K562 (cell line): Measurements from ENCODE around the gene NMNAT2. TPM values are rescaled to one million over a fixed set of nuclear protein-coding genes. Genes with fewer than 3 reads are reported as not detected.

Experiments
- ATAC-seq: fragments of 200-7000 bp; cut with Tn5 transposase; 3 replicates; pipeline ENCODE4 v1.9.1; 2020; ENCODE audit warnings: moderate library complexity
- BruUV-seq: library from RNA; stranded (reverse); fragments of 400-500 nt; replicated peaks from 2 replicates; lab custom pipeline; 2021; lab: Mats Ljungman, UMichigan
- CTCF ChIA-PET: fragments of 300-600 bp; formaldehyde crosslinking; extraction: SDS; loops from one replicate; lab custom pipeline; 2021; ENCODE audit warnings: low intra/inter-chr PET ratio; lab: Yijun Ruan, JAX
- POLR2A ChIA-PET: fragments of 300-600, 350-650 bp; sonication (Branson Sonifier 250); formaldehyde crosslinking; extraction: SDS; loops from one replicate; lab custom pipeline; 2021; ENCODE audit warnings: antibody characterized with exemption, inconsistent platforms; lab: Yijun Ruan, JAX
- DNase-seq, 4 experiments: peaks; one replicate each; pipeline versions ENCODE4 v3.0.0 to v3.0.0-alpha.2; 2011 to 2018; ENCODE audit warnings: low spot score in 3 of 4, mixed read lengths in 3 of 4; ENCODE audit errors: extremely low read depth in 1 of 4
- FAIRE-seq: peaks from 2 replicates; lab custom pipeline; 2011; peaks lifted over from hg19 to GRCh38; lab: Jason Lieb, UNC
- H2AFZ ChIP-seq: 2 replicates; pipeline ENCODE4 v1.6.0; 2011; ENCODE audit warnings: low read depth, low read length, control low read depth, inconsistent platforms
- H3K27ac ChIP-seq: fragments of 200-600 bp; 3 replicates; pipeline ENCODE4 v1.8.0; 2011; ENCODE audit warnings: low read depth, mild to moderate bottlenecking, control low read depth, inconsistent platforms, low read length, moderate library complexity, mixed read lengths; ENCODE audit errors: extremely low read depth
- H3K27me3 ChIP-seq, 2 experiments: fragments of 300-600 bp in 1 of 2; 2 replicates in 1 of 2; 3 replicates in 1 of 2; pipeline versions ENCODE4 v1.6.0 to v1.8.0; 2011; ENCODE audit warnings: inconsistent platforms in 2 of 2, low read length in 2 of 2, mild to moderate bottlenecking in 1 of 2, mixed read lengths in 1 of 2, moderate library complexity in 1 of 2; ENCODE audit not compliant: control insufficient read depth in 2 of 2, insufficient read depth in 2 of 2
- H3K36me3 ChIP-seq: fragments of 300-600 bp; 3 replicates; pipeline ENCODE4 v1.8.0; 2011; ENCODE audit warnings: mild to moderate bottlenecking, low read length, inconsistent platforms; ENCODE audit not compliant: control insufficient read depth, insufficient read depth
- H3K4me1 ChIP-seq, 2 experiments: fragments of 200-600 bp in 1 of 2; replicated peaks in 1 of 2; 2 replicates in 1 of 2; 3 replicates in 1 of 2; pipeline versions ENCODE4 v1.5.1 to v1.8.0; 2011; ENCODE audit warnings: inconsistent platforms in 2 of 2, low read length in 2 of 2, mild to moderate bottlenecking in 1 of 2, mixed read lengths in 1 of 2, moderate library complexity in 1 of 2; ENCODE audit not compliant: control insufficient read depth in 2 of 2, insufficient read depth in 2 of 2
- H3K4me2 ChIP-seq: 2 replicates; pipeline ENCODE4 v1.6.1; 2011; ENCODE audit warnings: low read length, control low read depth, inconsistent platforms, mixed read lengths; ENCODE audit not compliant: insufficient read depth
- H3K4me3 ChIP-seq: fragments of 200-600 bp; sonication (generic), shearing (Covaris generic); 2 replicates; pipeline ENCODE4 v1.5.1; 2016; ENCODE audit warnings: control low read depth, inconsistent platforms
- H3K79me2 ChIP-seq: fragments of 200-600 bp; 3 replicates; pipeline ENCODE4 v1.8.0; 2011; ENCODE audit warnings: low read length, inconsistent platforms; ENCODE audit not compliant: control insufficient read depth, insufficient read depth
- H3K9ac ChIP-seq, 2 experiments: 2 replicates each; pipeline versions ENCODE4 v1.6.0 to v1.6.1; 2011; ENCODE audit warnings: low read depth in 2 of 2, low read length in 2 of 2, control low read depth in 1 of 2, inconsistent platforms in 1 of 2, mild to moderate bottlenecking in 1 of 2, mixed read lengths in 1 of 2; ENCODE audit not compliant: insufficient read depth in 1 of 2
- H3K9me1 ChIP-seq: one replicate; pipeline ENCODE4 v1.6.0; 2011; ENCODE audit warnings: inconsistent platforms, mild to moderate bottlenecking, low read length, moderate library complexity; ENCODE audit not compliant: control insufficient read depth, insufficient read depth
- H3K9me3 ChIP-seq: replicated peaks from 2 replicates; pipeline ENCODE4 v1.5.1; 2011; ENCODE audit warnings: low read depth, low read length, inconsistent platforms; ENCODE audit not compliant: control insufficient read depth, insufficient read depth
- H4K20me1 ChIP-seq: replicated peaks from 2 replicates; pipeline ENCODE4 v1.6.1; 2011; ENCODE audit warnings: low read length, inconsistent platforms, mixed read lengths; ENCODE audit not compliant: control insufficient read depth, insufficient read depth
- BHLHE40 ChIP-seq: IDR thresholded peaks from 2 replicates; pipeline ENCODE4 v1.6.1; 2011; ENCODE audit warnings: low read length, improper control_type of control experiment
- HDAC1 ChIP-seq, 2 experiments: fragments of 450-650 bp; IDR thresholded peaks; 2 replicates each; pipeline ENCODE4 v1.6.1; 2016 to 2017; ENCODE audit warnings: inconsistent platforms in 1 of 2, mild to moderate bottlenecking in 1 of 2, moderate library complexity in 1 of 2
- ILK ChIP-seq: fragments of 450-650 bp; IDR thresholded peaks from 2 replicates; pipeline ENCODE4 v1.6.1; 2016; ENCODE audit warnings: missing genetic modification characterization, low read depth, mild to moderate bottlenecking, missing compliant biosample characterization, moderate library complexity, borderline replicate concordance
- KLF13 ChIP-seq: fragments of 450-650 bp; IDR thresholded peaks from 2 replicates; pipeline ENCODE4 v1.6.1; 2016; ENCODE audit warnings: missing genetic modification characterization, low read depth, mild to moderate bottlenecking, missing compliant biosample characterization, moderate library complexity, borderline replicate concordance
- KLF16 ChIP-seq: IDR thresholded peaks from 2 replicates; pipeline ENCODE4 v1.6.1; 2016; ENCODE audit warnings: antibody characterized with exemption
- PML ChIP-seq: IDR thresholded peaks from 2 replicates; pipeline ENCODE4 v1.6.1; 2012; ENCODE audit warnings: low read length, inconsistent platforms
- RAD21 ChIP-seq, 2 experiments: fragments of 250-450 bp in 1 of 2; fragments of 450-650 bp in 1 of 2; sonication (Bioruptor Pico) in 1 of 2; formaldehyde crosslinking in 1 of 2; IDR thresholded peaks in 1 of 2; conservative IDR thresholded peaks in 1 of 2; 2 replicates each; pipeline versions ENCODE4 v1.4.0 to v1.8.0; 2020 to 2022; ENCODE audit warnings: mild to moderate bottlenecking in 2 of 2, moderate library complexity in 1 of 2
- SOX6 ChIP-seq: fragments of 450-650 bp; IDR thresholded peaks from 2 replicates; pipeline ENCODE4 v1.6.1; 2014; ENCODE audit warnings: mild to moderate bottlenecking
- TARDBP ChIP-seq: fragments of 450-650 bp; IDR thresholded peaks from 2 replicates; pipeline ENCODE4 v1.6.1; 2016
- ZNF57 ChIP-seq: fragments of 450-650 bp; formaldehyde crosslinking; IDR thresholded peaks from 2 replicates; pipeline ENCODE4 v1.4.0; 2020; ENCODE audit warnings: mild to moderate bottlenecking, moderate library complexity
- WGBS: fragments of 100-300 bp; shearing (Covaris generic); methylation state at CpG from one replicate; pipeline ENCODE4 v1.1.6; 2016; ENCODE audit warnings: low coverage, mixed read lengths; ENCODE audit not compliant: insufficient coverage; ENCODE audit errors: missing lambda C conversion rate; 5-methylcytosine and 5-hydroxymethylcytosine counted together
- in situ Hi-C: fragments of 300-500 bp; cut with MboI; formaldehyde crosslinking; loops from 4 replicates; pipeline ENCODE4 v1.15.0; 2018; ENCODE audit warnings: inconsistent platforms, mixed read lengths
- intact Hi-C: fragments of 100-400 bp; cut with micrococcal nuclease; formaldehyde crosslinking; loops from 2 replicates; pipeline ENCODE4 v1.14.2; 2022
- polyA plus RNA-seq, 8 experiments: library from polyadenylated mRNA; depleted of rRNA in 4 of 8; stranded (reverse) in 5 of 8; unstranded in 3 of 8; fragments of >200 nt; fragmentation: Nextera tagmentation in 2 of 8; fragmentation: Illumina TruSeq in 1 of 8; extraction: Ambion mirVana in 2 of 8; extraction: Trizol in 1 of 8; gene quantifications; 2 replicates each; pipeline versions ENCODE4 v1.2.1 to v1.2.3, GENCODE V29; 2011 to 2014; ENCODE audit warnings: inconsistent platforms in 1 of 8, missing spikeins in 1 of 8
- total RNA-seq, 7 experiments: library from RNA; depleted of rRNA in 6 of 7; stranded (reverse); fragments of >200 nt in 6 of 7; fragmentation: Illumina TruSeq in 2 of 7; extraction: Trizol in 2 of 7; gene quantifications; 2 replicates each; pipeline versions ENCODE4 v1.2.1 to v1.2.3, GENCODE V29; 2011 to 2021; ENCODE audit warnings: low replicate concordance in 1 of 7
- TF ChIP-seq, protein P1 (sequence below): fragments of 250-450 bp; sonication (Bioruptor Pico); IDR thresholded peaks from 2 replicates; pipeline ENCODE4 v1.5.1; 2021; ENCODE audit warnings: mild to moderate bottlenecking
- TF ChIP-seq, protein P2 (sequence below), 3 experiments: fragments of 200-800 bp in 1 of 3; fragments of 250-450 bp in 1 of 3; fragments of 450-650 bp in 1 of 3; sonication (Bioruptor Pico) in 1 of 3; sonication (Bioruptor generic) in 1 of 3; formaldehyde crosslinking in 1 of 3; IDR thresholded peaks; 2 replicates each; pipeline versions ENCODE4 v1.6.1 to v1.8.0; 2016 to 2022; ENCODE audit warnings: mild to moderate bottlenecking in 2 of 3, missing genetic modification characterization in 2 of 3, missing compliant biosample characterization in 1 of 3, moderate library complexity in 1 of 3

Gene NMNAT2
- total and polyA plus RNA-seq, 9 of the 15 experiments (the other 6 are each of a cell fraction or from before 2014, with no cell fraction given), result not detected

DNA sequence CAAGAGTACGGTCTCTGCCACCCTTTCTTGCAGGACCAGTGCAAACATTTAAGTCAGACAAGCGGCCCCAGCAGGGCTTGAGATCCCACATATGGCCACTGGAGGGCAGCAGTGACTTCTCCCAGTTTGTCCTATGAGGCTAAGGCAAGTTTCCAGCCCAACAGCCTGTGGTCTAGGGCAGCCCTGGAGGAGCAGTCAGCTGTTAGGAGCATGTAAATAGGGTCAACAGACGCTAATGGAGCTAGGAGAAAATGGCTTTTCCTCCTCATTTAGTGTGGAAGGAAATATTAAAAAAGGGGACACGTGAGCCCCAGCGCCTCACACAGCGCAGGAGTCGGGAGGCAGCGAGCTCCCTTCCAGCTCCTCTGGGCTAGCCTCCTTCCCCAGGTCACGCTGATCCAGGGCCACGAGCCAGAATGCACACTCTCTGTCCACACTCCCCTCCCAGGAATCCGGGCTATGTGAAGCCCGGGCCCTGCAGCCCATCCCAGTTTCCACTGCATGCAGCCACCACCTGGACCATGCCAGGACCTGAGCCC lies 136.6 kb downstream of the NMNAT2 start:
- Histone ChIP-seq H3K4me2 (no peak overlapping the region), H3K27ac (no peak overlapping the region), H3K36me3 (no peaks in the 10 kb centered on the region), H3K9ac (peak overlapping the region in 1 of 2 experiments; percentile 6; a peak in 1 of 4 replicates), H3K4me3 (no peak overlapping the region), H3K79me2 (no peaks in the 10 kb centered on the region), H2AFZ (no peak overlapping the region), H4K20me1 (0 out of 2 replicates have a peak, but pooled peaks cover 10% of the 10 kb centered on the region), H3K9me1 (no peaks in the 10 kb centered on the region), H3K27me3 (peaks cover 19 to 55% of the 10 kb centered on the region in 2 experiments; a peak in 4 of 5 replicates), H3K4me1 (no peaks in the 10 kb centered on the region), H3K9me3 (no peaks in the 10 kb centered on the region)
- POLR2A ChIA-PET, result interaction anchor here (0.5 to 1.0 kb wide), 2 partner anchors 23 to 125 kb away, joined by 3 to 4 read pairs; no protein-coding TSS in a partner anchor
- ATAC-seq (peak; percentile 98), FAIRE-seq (peak; percentile 93), DNase-seq (peak; percentile 79 to 85 (median 82))
- 20% methylated on average over 12 of the region's 12 CpGs for WGBS
- CTCF ChIA-PET, result interaction anchor here (0.5 to 1.8 kb wide), 7 partner anchors 262 to 649 kb away, joined by 3 to 13 read pairs (median 3); no protein-coding TSS in a partner anchor
- in situ Hi-C loops, result loop anchor here (5.0 kb wide), 1 partner anchor 341 kb away; no protein-coding TSS in a partner anchor
- BruUV-seq, result no TSS peak
- intact Hi-C loops, result loop anchor here (1.0 to 10.0 kb wide), 4 partner anchors 191 to 633 kb away; partner anchors contain the start of gene SMG7
- TF ChIP-seq SOX6 (no peak), PML (no peak), KLF16 (0 out of 2 replicates have a peak, but pooled peaks have one; percentile 26), TARDBP (no peak), RAD21 (CRISPR knock-in tag; conservative IDR thresholded peaks at IDR 0.05 in 1 of 2, IDR thresholded peaks at IDR 0.05 in 1 of 2) (peak; percentile 82 to 86), ZNF57 (CRISPR knock-in tag) (no peak), ILK (tag) (no peak), HDAC1 (IDR thresholded peaks at IDR 0.05) (no peak), BHLHE40 (peak; percentile 18; the same call in 1 of the 2 replicates), KLF13 (tag) (no peak)
- TF ChIP-seq, protein P1, sequence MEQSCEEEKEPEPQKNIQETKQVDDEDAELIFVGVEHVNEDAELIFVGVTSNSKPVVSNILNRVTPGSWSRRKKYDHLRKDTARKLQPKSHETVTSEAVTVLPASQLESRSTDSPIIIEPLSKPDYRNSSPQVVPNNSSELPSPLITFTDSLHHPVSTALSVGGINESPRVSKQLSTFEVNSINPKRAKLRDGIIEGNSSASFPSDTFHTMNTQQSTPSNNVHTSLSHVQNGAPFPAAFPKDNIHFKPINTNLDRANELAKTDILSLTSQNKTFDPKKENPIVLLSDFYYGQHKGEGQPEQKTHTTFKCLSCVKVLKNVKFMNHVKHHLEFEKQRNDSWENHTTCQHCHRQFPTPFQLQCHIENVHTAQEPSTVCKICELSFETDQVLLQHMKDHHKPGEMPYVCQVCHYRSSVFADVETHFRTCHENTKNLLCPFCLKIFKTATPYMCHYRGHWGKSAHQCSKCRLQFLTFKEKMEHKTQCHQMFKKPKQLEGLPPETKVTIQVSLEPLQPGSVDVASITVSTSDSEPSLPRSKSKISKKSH (CRISPR knock-in tag), result no peak
- TF ChIP-seq, protein P2, sequence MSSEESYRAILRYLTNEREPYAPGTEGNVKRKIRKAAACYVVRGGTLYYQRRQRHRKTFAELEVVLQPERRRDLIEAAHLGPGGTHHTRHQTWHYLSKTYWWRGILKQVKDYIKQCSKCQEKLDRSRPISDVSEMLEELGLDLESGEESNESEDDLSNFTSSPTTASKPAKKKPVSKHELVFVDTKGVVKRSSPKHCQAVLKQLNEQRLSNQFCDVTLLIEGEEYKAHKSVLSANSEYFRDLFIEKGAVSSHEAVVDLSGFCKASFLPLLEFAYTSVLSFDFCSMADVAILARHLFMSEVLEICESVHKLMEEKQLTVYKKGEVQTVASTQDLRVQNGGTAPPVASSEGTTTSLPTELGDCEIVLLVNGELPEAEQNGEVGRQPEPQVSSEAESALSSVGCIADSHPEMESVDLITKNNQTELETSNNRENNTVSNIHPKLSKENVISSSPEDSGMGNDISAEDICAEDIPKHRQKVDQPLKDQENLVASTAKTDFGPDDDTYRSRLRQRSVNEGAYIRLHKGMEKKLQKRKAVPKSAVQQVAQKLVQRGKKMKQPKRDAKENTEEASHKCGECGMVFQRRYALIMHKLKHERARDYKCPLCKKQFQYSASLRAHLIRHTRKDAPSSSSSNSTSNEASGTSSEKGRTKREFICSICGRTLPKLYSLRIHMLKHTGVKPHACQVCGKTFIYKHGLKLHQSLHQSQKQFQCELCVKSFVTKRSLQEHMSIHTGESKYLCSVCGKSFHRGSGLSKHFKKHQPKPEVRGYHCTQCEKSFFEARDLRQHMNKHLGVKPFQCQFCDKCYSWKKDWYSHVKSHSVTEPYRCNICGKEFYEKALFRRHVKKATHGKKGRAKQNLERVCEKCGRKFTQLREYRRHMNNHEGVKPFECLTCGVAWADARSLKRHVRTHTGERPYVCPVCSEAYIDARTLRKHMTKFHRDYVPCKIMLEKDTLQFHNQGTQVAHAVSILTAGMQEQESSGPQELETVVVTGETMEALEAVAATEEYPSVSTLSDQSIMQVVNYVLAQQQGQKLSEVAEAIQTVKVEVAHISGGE (CRISPR knock-in tag; IDR thresholded peaks at IDR 0.05), result no peak
